Esophagus muscularis mucosa (tissue), 4 donors: ENCODE measurements around the gene SCARF2. TPM values are rescaled to one million over a fixed set of nuclear protein-coding genes. Genes with fewer than 3 reads are reported as not detected.

Source experiments
- DNase-seq: peaks from one replicate; pipeline ENCODE4 v3.0.0-alpha.2; 2017; ENCODE audit errors: extremely low spot score
- H3K27ac ChIP-seq, 4 donors: fragments of 200-600 bp; sonication (generic); replicated peaks in 1 of 4; 1 replicate in 3 of 4; 2 replicates in 1 of 4; pipeline ENCODE4 v1.5.1; 2016 to 2019; ENCODE audit warnings: mild to moderate bottlenecking in 1 of 4
- H3K27me3 ChIP-seq, 4 donors: fragments of 200-600 bp; sonication (generic); one replicate each; pipeline versions ENCODE4 v1.5.1 to v1.6.0; 2016 to 2019
- H3K36me3 ChIP-seq, 4 donors: fragments of 200-600 bp; sonication (generic); one replicate each; pipeline ENCODE4 v1.5.1; 2016 to 2019
- H3K4me1 ChIP-seq, 4 donors: fragments of 200-600 bp; sonication (generic); one replicate each; pipeline ENCODE4 v1.5.1; 2016 to 2019
- H3K4me3 ChIP-seq, 4 donors: fragments of 200-600 bp; sonication (generic); 1 replicate in 2 of 4; 2 replicates in 2 of 4; pipeline ENCODE4 v1.5.1; 2016 to 2019; ENCODE audit warnings: mild to moderate bottlenecking in 4 of 4, moderate library complexity in 1 of 4
- H3K9me3 ChIP-seq, 4 donors: fragments of 200-600 bp; sonication (generic); 1 replicate in 3 of 4; 2 replicates in 1 of 4; pipeline ENCODE4 v1.5.1; 2016 to 2019
- EP300 ChIP-seq: sonication (generic); formaldehyde crosslinking; IDR thresholded peaks from one replicate; pipeline ENCODE4 v1.6.1; 2017; ENCODE audit warnings: antibody characterized with exemption
- POLR2A ChIP-seq: fragments of 450-650 bp; IDR thresholded peaks from one replicate; pipeline ENCODE4 v1.6.1; 2017; ENCODE audit warnings: antibody characterized with exemption, moderate library complexity, mild to moderate bottlenecking, low read depth
- POLR2AphosphoS5 ChIP-seq, 2 donors: sonication (generic); formaldehyde crosslinking; IDR thresholded peaks; one replicate each; pipeline ENCODE4 v1.6.1; 2017; ENCODE audit warnings: antibody characterized with exemption in 2 of 2
- WGBS: methylation state at CpG from one replicate; pipeline ENCODE4 v1.1.5; 2018; 5-methylcytosine and 5-hydroxymethylcytosine counted together
- intact Hi-C: fragments of 100-400 bp; cut with DNase I; formaldehyde crosslinking; loops from one replicate; pipeline ENCODE4 v1.15.1; 2023
- total RNA-seq, 4 donors: library from RNA; depleted of rRNA; stranded (reverse); fragments of >200 nt; gene quantifications; one replicate each; pipeline versions ENCODE4 v1.1.0 to v1.2.1, GENCODE V29; 2016
- TF ChIP-seq, protein P1 (sequence below), 3 experiments: fragments of 200-600 bp in 2 of 3; fragments of 450-650 bp in 1 of 3; sonication (generic) in 2 of 3; IDR thresholded peaks; one replicate each; pipeline ENCODE4 v1.5.1; 2017 to 2019; ENCODE audit warnings: antibody characterized with exemption in 3 of 3, mild to moderate bottlenecking in 2 of 3, moderate library complexity in 1 of 3

Gene SCARF2
- total RNA-seq, 4 donors from 2014 or later: 14.5 to 31.6 (median 22.2) TPM

- Histone ChIP-seq H3K9me3 (no peaks in the 10 kb centered on the region), H3K27me3 (peaks cover 0 to 36% (median 0%) of the 10 kb centered on the region in 4 donors), H3K4me3 (no peak overlapping the region), H3K36me3 (peaks cover 0 to 14% (median 11%) of the 10 kb centered on the region in 4 donors), H3K4me1 (peaks cover 43 to 77% (median 66%) of the 10 kb centered on the region in 4 donors), H3K27ac (no peak overlapping the region)
- DNase-seq: no peak
- intact Hi-C loops: no loop called here
- TF ChIP-seq POLR2AphosphoS5 (IDR thresholded peaks at IDR 0.05): no peak
- TF ChIP-seq, protein P1, sequence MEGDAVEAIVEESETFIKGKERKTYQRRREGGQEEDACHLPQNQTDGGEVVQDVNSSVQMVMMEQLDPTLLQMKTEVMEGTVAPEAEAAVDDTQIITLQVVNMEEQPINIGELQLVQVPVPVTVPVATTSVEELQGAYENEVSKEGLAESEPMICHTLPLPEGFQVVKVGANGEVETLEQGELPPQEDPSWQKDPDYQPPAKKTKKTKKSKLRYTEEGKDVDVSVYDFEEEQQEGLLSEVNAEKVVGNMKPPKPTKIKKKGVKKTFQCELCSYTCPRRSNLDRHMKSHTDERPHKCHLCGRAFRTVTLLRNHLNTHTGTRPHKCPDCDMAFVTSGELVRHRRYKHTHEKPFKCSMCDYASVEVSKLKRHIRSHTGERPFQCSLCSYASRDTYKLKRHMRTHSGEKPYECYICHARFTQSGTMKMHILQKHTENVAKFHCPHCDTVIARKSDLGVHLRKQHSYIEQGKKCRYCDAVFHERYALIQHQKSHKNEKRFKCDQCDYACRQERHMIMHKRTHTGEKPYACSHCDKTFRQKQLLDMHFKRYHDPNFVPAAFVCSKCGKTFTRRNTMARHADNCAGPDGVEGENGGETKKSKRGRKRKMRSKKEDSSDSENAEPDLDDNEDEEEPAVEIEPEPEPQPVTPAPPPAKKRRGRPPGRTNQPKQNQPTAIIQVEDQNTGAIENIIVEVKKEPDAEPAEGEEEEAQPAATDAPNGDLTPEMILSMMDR (IDR thresholded peaks at IDR 0.05): no peak
- no peak for TF ChIP-seq EP300
- TF ChIP-seq POLR2A: no peak
- 89% methylated on average over 9 of the region's 12 CpGs for WGBS
These were observed 3.3 kb downstream of the SCARF2 start for GRCh38 chr22:20434264-20434751.

- WGBS: 90% methylated on average over 3 of the region's 4 CpGs
These were observed 3.9 kb downstream of the SCARF2 start for GRCh38 chr22:20433686-20434241.

GRCh38 chr22:20433191-20433590 lies 4.4 kb downstream of the SCARF2 start:
- Histone ChIP-seq H3K4me1 (peaks cover 36 to 68% (median 58%) of the 10 kb centered on the region in 4 donors), H3K27me3 (peaks cover 0 to 36% (median 0%) of the 10 kb centered on the region in 4 donors), H3K9me3 (no peaks in the 10 kb centered on the region), H3K4me3 (no peak overlapping the region), H3K27ac (no peak overlapping the region), H3K36me3 (peaks cover 0 to 25% (median 21%) of the 10 kb centered on the region in 4 donors)
- TF ChIP-seq POLR2AphosphoS5 (IDR thresholded peaks at IDR 0.05): no peak
- no peak for TF ChIP-seq POLR2A
- TF ChIP-seq, protein P1 (IDR thresholded peaks at IDR 0.05): no peak
- no peak for TF ChIP-seq EP300
- intact Hi-C loops: no loop called here
- 92% methylated on average over 11 of the region's 11 CpGs for WGBS
- no peak for DNase-seq

More at GRCh38 chr22:20433686-20434241, 3.9 kb downstream of the SCARF2 start:
- intact Hi-C loops: no loop called here
- peaks cover 41 to 74% (median 64%) of the 10 kb centered on the region in 4 donors for H3K4me1 ChIP-seq
- H3K9me3 ChIP-seq: no peaks in the 10 kb centered on the region
- no peak overlapping the region for H3K27ac ChIP-seq
- H3K27me3 ChIP-seq: peaks cover 0 to 36% (median 0%) of the 10 kb centered on the region in 4 donors
- H3K4me3 ChIP-seq: no peak overlapping the region
- DNase-seq: no peak
- TF ChIP-seq EP300 (no peak), POLR2A (no peak), POLR2AphosphoS5 (IDR thresholded peaks at IDR 0.05) (no peak)
- TF ChIP-seq, protein P1 (IDR thresholded peaks at IDR 0.05): no peak
- H3K36me3 ChIP-seq: peaks cover 0 to 19% (median 17%) of the 10 kb centered on the region in 4 donors

GRCh38 chr22:20432244-20432686 lies 5.4 kb downstream of the SCARF2 start:
- DNase-seq: no peak
- intact Hi-C loops: no loop called here
- no peak overlapping the region for H3K27ac ChIP-seq
- 61% methylated on average over 3 of the region's 3 CpGs for WGBS
- H3K4me3 ChIP-seq: no peak overlapping the region
- peaks cover 36 to 61% (median 51%) of the 10 kb centered on the region in 4 donors for H3K4me1 ChIP-seq
- peaks cover 0 to 36% (median 0%) of the 10 kb centered on the region in 4 donors for H3K27me3 ChIP-seq
- H3K36me3 ChIP-seq: peaks cover 5 to 33% (median 29%) of the 10 kb centered on the region in 4 donors
- no peak for TF ChIP-seq POLR2A
- TF ChIP-seq POLR2AphosphoS5 (IDR thresholded peaks at IDR 0.05): no peak
- TF ChIP-seq, protein P1 (IDR thresholded peaks at IDR 0.05): no peak
- no peak for TF ChIP-seq EP300
- H3K9me3 ChIP-seq: no peaks in the 10 kb centered on the region
